ACC112 (cell line): ENCODE measurements around the gene AHRR.

ENCODE experiments used
- H2AFZ ChIP-seq: fragments of 200-600 bp; sonication (generic); one replicate; pipeline ENCODE4 v1.6.0; 2017; ENCODE audit warnings: antibody characterized with exemption, low read length; ENCODE audit not compliant: unreplicated experiment
- H3K27ac ChIP-seq: fragments of 200-600 bp; sonication (generic); 2 replicates; pipeline ENCODE4 v1.5.1; 2014; ENCODE audit warnings: low read depth, mild to moderate bottlenecking, antibody characterized with exemption, low read length, moderate library complexity
- H3K27me3 ChIP-seq: fragments of 200-600 bp; sonication (generic); 2 replicates; pipeline ENCODE4 v1.6.1; 2014; ENCODE audit warnings: mild to moderate bottlenecking, antibody characterized with exemption, low read length, moderate library complexity, mixed read lengths; ENCODE audit not compliant: insufficient read depth
- H3K36me3 ChIP-seq: fragments of 200-600 bp; sonication (generic); 2 replicates; pipeline ENCODE4 v1.6.1; 2016; ENCODE audit warnings: mild to moderate bottlenecking, antibody characterized with exemption, low read length, moderate library complexity, mixed read lengths; ENCODE audit not compliant: insufficient read depth
- H3K4me1 ChIP-seq: fragments of 200-600 bp; sonication (generic); one replicate; pipeline ENCODE4 v1.6.1; 2016; ENCODE audit warnings: low read length, mixed read lengths; ENCODE audit not compliant: insufficient read depth, unreplicated experiment, control insufficient read depth
- H3K4me3 ChIP-seq: fragments of 200-600 bp; sonication (generic); 2 replicates; pipeline ENCODE4 v1.5.1; 2014; ENCODE audit warnings: mild to moderate bottlenecking, low read depth, low read length
- H3K79me2 ChIP-seq: fragments of 200-600 bp; sonication (generic); one replicate; pipeline ENCODE4 v1.6.0; 2016; ENCODE audit warnings: low read length; ENCODE audit not compliant: control insufficient read depth, unreplicated experiment, insufficient read depth

Gene AHRR

GRCh38 chr5:313265-313664 is 8.2 kb upstream of the AHRR start:
- no peak overlapping the region for H3K27ac ChIP-seq
- no peaks in the 10 kb centered on the region for H3K27me3 ChIP-seq
- peaks cover 14% of the 10 kb centered on the region for H3K79me2 ChIP-seq
- H3K4me3 ChIP-seq, result no peak overlapping the region
- no peak overlapping the region for H2AFZ ChIP-seq
- H3K4me1 ChIP-seq, result peaks cover 15% of the 10 kb centered on the region
- H3K36me3 ChIP-seq, result 0 out of 2 replicates have a peak, but pooled peaks cover 4% of the 10 kb centered on the region

- Histone ChIP-seq H3K27ac (no peak overlapping the region), H3K4me1 (peaks cover 21% of the 10 kb centered on the region), H3K36me3 (0 out of 2 replicates have a peak, but pooled peaks cover 4% of the 10 kb centered on the region)
Observed at GRCh38 chr5:313806-314376, 7.6 kb upstream of the AHRR start.

GRCh38 chr5:314676-315487 is 6.6 kb upstream of the AHRR start:
- H3K36me3 ChIP-seq, result 0 out of 2 replicates have a peak, but pooled peaks cover 4% of the 10 kb centered on the region

More at GRCh38 chr5:313806-314376, 7.6 kb upstream of the AHRR start:
- Histone ChIP-seq H2AFZ (no peak overlapping the region), H3K4me3 (no peak overlapping the region), H3K27me3 (peaks cover under 1% of the 10 kb centered on the region; the same call in 1 of the 2 replicates), H3K79me2 (peaks cover 12% of the 10 kb centered on the region)

GRCh38 chr5:315488-316209 is 5.9 kb upstream of the AHRR start:
- Histone ChIP-seq H2AFZ (no peak overlapping the region), H3K4me1 (peaks cover 22% of the 10 kb centered on the region), H3K27me3 (peaks cover 18% of the 10 kb centered on the region), H3K27ac (no peak overlapping the region), H3K4me3 (no peak overlapping the region), H3K36me3 (0 out of 2 replicates have a peak, but pooled peaks cover 4% of the 10 kb centered on the region), H3K79me2 (peaks cover 5% of the 10 kb centered on the region)

More at GRCh38 chr5:314676-315487, 6.6 kb upstream of the AHRR start:
- Histone ChIP-seq H3K4me3 (no peak overlapping the region), H3K27ac (no peak overlapping the region), H3K79me2 (peaks cover 7% of the 10 kb centered on the region), H2AFZ (no peak overlapping the region), H3K4me1 (peaks cover 22% of the 10 kb centered on the region), H3K27me3 (peaks cover 10% of the 10 kb centered on the region)

GRCh38 chr5:316210-317085 is 5.1 kb upstream of the AHRR start:
- Histone ChIP-seq H3K27me3 (peaks cover 21% of the 10 kb centered on the region), H3K4me1 (peaks cover 16% of the 10 kb centered on the region), H3K36me3 (0 out of 2 replicates have a peak, but pooled peaks cover 4% of the 10 kb centered on the region), H3K4me3 (no peak overlapping the region), H3K27ac (no peak overlapping the region), H2AFZ (no peak overlapping the region), H3K79me2 (peaks cover 5% of the 10 kb centered on the region)

- peaks cover 6% of the 10 kb centered on the region for H3K79me2 ChIP-seq
- H3K4me3 ChIP-seq, result no peak overlapping the region
Observed at GRCh38 chr5:317086-317811, 4.3 kb upstream of the AHRR start.

GRCh38 chr5:318341-318897 is 3.1 kb upstream of the AHRR start:
- Histone ChIP-seq H3K27me3 (peaks cover 21% of the 10 kb centered on the region), H3K36me3 (0 out of 2 replicates have a peak, but pooled peaks cover 4% of the 10 kb centered on the region), H2AFZ (no peak overlapping the region), H3K79me2 (peaks cover 16% of the 10 kb centered on the region), H3K4me1 (peaks cover 24% of the 10 kb centered on the region), H3K4me3 (no peak overlapping the region), H3K27ac (no peak overlapping the region)

More at GRCh38 chr5:317086-317811, 4.3 kb upstream of the AHRR start:
- Histone ChIP-seq H2AFZ (no peak overlapping the region), H3K4me1 (peaks cover 15% of the 10 kb centered on the region), H3K36me3 (0 out of 2 replicates have a peak, but pooled peaks cover 4% of the 10 kb centered on the region), H3K27me3 (peaks cover 21% of the 10 kb centered on the region), H3K27ac (no peak overlapping the region)

GRCh38 chr5:318931-319601 is 2.4 kb upstream of the AHRR start:
- Histone ChIP-seq H3K4me1 (peaks cover 26% of the 10 kb centered on the region), H3K79me2 (peaks cover 21% of the 10 kb centered on the region), H3K27ac (no peak overlapping the region), H2AFZ (no peak overlapping the region), H3K36me3 (0 out of 2 replicates have a peak, but pooled peaks cover 4% of the 10 kb centered on the region), H3K4me3 (no peak overlapping the region), H3K27me3 (peaks cover 21% of the 10 kb centered on the region)
